Keratinocyte (primary cell): ENCODE measurements around the gene ZNF546.

Source experiments
- EZH2 ChIP-seq: IDR thresholded peaks from one replicate; pipeline ENCODE4 v1.6.1; 2012; ENCODE audit warnings: inconsistent platforms, mild to moderate bottlenecking, low read length, moderate library complexity
- TF ChIP-seq, protein P1 (sequence below), 3 experiments: IDR thresholded peaks in 1 of 3; conservative IDR thresholded peaks in 1 of 3; optimal IDR thresholded peaks in 1 of 3; 2 replicates in 2 of 3; 3 replicates in 1 of 3; pipeline versions ENCODE3 to v1.5.1; 2011; ENCODE audit warnings: low read length in 3 of 3, mild to moderate bottlenecking in 3 of 3, moderate library complexity in 2 of 3, control low read depth in 1 of 3, inconsistent platforms in 1 of 3; ENCODE audit not compliant: insufficient read depth in 2 of 3; ENCODE audit errors: extremely low read depth in 1 of 3

DNA sequence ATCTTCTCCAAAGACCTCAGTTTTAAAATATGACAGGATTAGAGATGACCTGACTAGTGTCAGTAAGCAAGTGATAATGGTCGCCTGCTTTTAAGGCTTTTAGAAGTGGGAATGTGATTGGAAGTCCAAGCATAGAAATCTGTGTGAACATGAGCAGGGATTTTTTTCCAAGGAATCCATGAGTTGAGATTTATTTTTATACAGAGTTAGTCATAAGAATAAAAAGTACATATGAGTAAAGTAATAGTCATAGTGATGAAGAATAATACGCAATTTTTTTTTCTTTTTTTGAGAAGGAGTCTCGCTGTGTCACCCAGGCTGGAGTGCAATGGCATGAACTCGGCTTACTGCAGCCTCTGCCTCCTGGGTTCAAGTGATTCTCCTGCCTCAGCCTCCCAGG lies 1.6 kb downstream of the ZNF546 start:
- TF ChIP-seq, protein P1, sequence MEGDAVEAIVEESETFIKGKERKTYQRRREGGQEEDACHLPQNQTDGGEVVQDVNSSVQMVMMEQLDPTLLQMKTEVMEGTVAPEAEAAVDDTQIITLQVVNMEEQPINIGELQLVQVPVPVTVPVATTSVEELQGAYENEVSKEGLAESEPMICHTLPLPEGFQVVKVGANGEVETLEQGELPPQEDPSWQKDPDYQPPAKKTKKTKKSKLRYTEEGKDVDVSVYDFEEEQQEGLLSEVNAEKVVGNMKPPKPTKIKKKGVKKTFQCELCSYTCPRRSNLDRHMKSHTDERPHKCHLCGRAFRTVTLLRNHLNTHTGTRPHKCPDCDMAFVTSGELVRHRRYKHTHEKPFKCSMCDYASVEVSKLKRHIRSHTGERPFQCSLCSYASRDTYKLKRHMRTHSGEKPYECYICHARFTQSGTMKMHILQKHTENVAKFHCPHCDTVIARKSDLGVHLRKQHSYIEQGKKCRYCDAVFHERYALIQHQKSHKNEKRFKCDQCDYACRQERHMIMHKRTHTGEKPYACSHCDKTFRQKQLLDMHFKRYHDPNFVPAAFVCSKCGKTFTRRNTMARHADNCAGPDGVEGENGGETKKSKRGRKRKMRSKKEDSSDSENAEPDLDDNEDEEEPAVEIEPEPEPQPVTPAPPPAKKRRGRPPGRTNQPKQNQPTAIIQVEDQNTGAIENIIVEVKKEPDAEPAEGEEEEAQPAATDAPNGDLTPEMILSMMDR (optimal IDR thresholded peaks at IDR 0.05 in 1 of 3, IDR thresholded peaks at IDR 0.05 in 1 of 3, conservative IDR thresholded peaks at IDR 0.05 in 1 of 3; ENCODE audit: extremely low read depth in 1 of 3, insufficient read depth in 2 of 3, low read length in 3 of 3) = no peak
- TF ChIP-seq EZH2 = no peak
